ENCODE data around the gene PRPF40B. TPM values are rescaled to one million over a fixed set of nuclear protein-coding genes. Genes with fewer than 3 reads are reported as not detected.

The PRPF40B gene
- total RNA-seq, 4 donors from 2014 or later = 15.6 to 22.2 (median 17.5) TPM

GRCh38 chr12:49641748-49642369 is 18.5 kb downstream of the PRPF40B start:
- intact Hi-C loops (cut with DNase I; ENCODE audit: low total_unique reads) = loop anchor here (5.0 kb wide), 1 partner anchor 65 kb away; the partner anchor contains the start of gene FMNL3
- TF ChIP-seq, protein P1, sequence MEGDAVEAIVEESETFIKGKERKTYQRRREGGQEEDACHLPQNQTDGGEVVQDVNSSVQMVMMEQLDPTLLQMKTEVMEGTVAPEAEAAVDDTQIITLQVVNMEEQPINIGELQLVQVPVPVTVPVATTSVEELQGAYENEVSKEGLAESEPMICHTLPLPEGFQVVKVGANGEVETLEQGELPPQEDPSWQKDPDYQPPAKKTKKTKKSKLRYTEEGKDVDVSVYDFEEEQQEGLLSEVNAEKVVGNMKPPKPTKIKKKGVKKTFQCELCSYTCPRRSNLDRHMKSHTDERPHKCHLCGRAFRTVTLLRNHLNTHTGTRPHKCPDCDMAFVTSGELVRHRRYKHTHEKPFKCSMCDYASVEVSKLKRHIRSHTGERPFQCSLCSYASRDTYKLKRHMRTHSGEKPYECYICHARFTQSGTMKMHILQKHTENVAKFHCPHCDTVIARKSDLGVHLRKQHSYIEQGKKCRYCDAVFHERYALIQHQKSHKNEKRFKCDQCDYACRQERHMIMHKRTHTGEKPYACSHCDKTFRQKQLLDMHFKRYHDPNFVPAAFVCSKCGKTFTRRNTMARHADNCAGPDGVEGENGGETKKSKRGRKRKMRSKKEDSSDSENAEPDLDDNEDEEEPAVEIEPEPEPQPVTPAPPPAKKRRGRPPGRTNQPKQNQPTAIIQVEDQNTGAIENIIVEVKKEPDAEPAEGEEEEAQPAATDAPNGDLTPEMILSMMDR (IDR thresholded peaks at IDR 0.05) = no peak
- no peak for TF ChIP-seq POLR2A (IDR thresholded peaks at IDR 0.05)
- WGBS, 2 donors = 91% methylated on average over 15 to 17 of the region's 17 CpGs
- no peak for DNase-seq (ENCODE audit: low spot score in 2 of 2)
- no peak overlapping the region for H3K4me3 ChIP-seq (ENCODE audit: low read depth, poor library complexity, severe bottlenecking)

DNA sequence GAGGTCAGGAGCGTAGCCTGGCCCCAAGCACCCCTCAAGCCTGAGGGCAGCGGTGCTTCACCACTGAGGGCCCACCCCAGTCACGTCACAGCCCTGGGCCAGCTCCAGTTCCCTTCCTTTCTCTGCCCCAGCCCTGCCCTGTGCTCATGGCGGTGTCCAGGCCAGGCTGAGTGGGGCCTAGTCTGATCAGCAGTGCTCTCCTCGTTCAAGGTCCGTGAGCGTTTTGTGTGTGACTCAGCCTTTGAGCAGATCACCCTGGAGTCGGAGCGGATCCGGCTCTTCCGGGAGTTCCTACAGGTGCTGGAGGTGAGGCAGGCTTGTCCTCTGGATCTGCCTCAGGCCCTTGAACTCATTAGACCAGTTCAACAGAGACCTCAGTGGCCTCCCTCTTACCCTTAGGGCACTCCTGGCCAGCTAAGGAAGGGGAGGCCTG is 19.0 kb downstream of the PRPF40B start:
- WGBS, 2 donors = 58 to 85% methylated on average over 8 to 11 of the region's 11 CpGs

GRCh38 chr12:49643135-49643534 is 19.8 kb downstream of the PRPF40B start:
- no peak for DNase-seq (ENCODE audit: low spot score in 2 of 2)
- no peak for TF ChIP-seq POLR2A (IDR thresholded peaks at IDR 0.05)
- TF ChIP-seq, protein P1 (IDR thresholded peaks at IDR 0.05) = no peak
- WGBS, 2 donors = 84 to 88% methylated on average over 7 of the region's 7 CpGs
- intact Hi-C loops (cut with DNase I; ENCODE audit: low total_unique reads) = loop anchor here (5.0 kb wide), 1 partner anchor 64 kb away; the partner anchor contains the start of gene FMNL3
- no peak overlapping the region for H3K4me3 ChIP-seq (ENCODE audit: low read depth, poor library complexity, severe bottlenecking)

More for the DNA sequence above, 19.0 kb downstream of the PRPF40B start:
- DNase-seq (ENCODE audit: low spot score in 2 of 2) = no peak
- H3K4me3 ChIP-seq (ENCODE audit: low read depth, poor library complexity, severe bottlenecking) = no peak overlapping the region
- intact Hi-C loops (cut with DNase I; ENCODE audit: low total_unique reads) = loop anchor here (5.0 kb wide), 1 partner anchor 65 kb away; the partner anchor contains the start of gene FMNL3
- TF ChIP-seq, protein P1 (IDR thresholded peaks at IDR 0.05) = no peak
- TF ChIP-seq POLR2A (IDR thresholded peaks at IDR 0.05) = no peak

DNA sequence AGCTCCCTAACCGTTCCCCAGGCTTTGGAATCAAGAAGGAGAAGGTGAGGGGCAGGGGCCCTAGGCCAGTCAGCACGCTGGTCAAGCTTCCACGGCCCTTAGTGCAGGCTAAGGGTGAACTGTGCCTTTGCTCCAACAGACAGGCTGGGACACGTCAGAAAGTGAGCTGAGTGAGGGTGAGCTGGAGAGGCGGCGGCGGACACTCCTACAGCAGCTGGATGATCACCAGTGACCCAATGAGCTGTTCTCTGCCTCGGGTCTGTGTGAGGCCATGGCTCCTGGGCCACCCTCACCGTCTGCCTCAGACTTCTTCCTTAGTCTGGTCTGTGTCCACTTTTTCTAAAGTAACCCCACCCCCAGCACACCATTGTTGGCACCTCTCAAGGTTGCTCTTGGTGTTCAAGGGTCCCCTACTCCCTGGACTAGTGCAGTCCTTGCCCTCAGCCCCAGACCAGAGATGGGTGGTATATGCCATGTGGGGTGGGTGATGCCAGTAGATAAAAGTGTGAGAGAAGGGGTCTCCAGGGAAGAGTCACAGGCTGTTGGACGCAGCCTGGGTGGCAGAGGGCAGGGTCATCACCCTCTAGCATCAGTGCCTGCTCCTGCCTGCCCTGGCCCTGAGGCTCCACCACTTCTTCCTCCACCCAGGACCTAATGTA is 20.7 kb downstream of the PRPF40B start:
- no peak overlapping the region for H3K4me3 ChIP-seq (ENCODE audit: low read depth, poor library complexity, severe bottlenecking)
- intact Hi-C loops (cut with DNase I; ENCODE audit: low total_unique reads) = loop anchor here (5.0 kb wide), 1 partner anchor 63 kb away; the partner anchor contains the start of gene FMNL3
- WGBS, 2 donors = 76 to 81% methylated on average over 9 to 10 of the region's 10 CpGs
- no peak for DNase-seq (ENCODE audit: low spot score in 2 of 2)
- TF ChIP-seq POLR2A (IDR thresholded peaks at IDR 0.05) = no peak
- TF ChIP-seq, protein P1 (IDR thresholded peaks at IDR 0.05) = no peak

DNA sequence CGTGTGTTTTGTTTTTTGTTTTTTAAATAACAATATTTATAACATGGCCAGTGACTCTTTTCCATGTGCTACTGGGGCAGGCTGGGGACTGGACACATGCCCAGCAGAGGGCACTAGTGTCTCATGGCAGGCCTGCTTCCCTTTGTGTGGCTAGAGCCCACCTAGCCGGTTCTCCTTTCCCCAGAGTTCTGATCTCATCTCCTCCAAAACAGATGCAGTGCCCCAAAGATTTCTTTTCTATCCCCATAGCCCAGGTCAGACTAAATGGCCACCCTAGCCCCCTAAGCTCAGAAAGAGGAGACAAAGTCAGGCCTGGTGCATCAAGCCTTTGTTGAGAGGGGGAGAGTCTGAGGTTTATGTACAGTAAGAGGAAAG is 21.2 kb downstream of the PRPF40B start:
- TF ChIP-seq, protein P1 (IDR thresholded peaks at IDR 0.05) = peak in 1 of 3 donors; percentile 67
- TF ChIP-seq POLR2A (IDR thresholded peaks at IDR 0.05) = no peak
- DNase-seq (ENCODE audit: low spot score in 2 of 2) = peak; percentile 65 to 95
- 6 to 11% methylated on average over 2 of the region's 2 CpGs for WGBS, 2 donors
- intact Hi-C loops (cut with DNase I; ENCODE audit: low total_unique reads) = loop anchor here (5.0 kb wide), 1 partner anchor 63 kb away; the partner anchor contains the start of gene FMNL3
- H3K4me3 ChIP-seq (ENCODE audit: low read depth, poor library complexity, severe bottlenecking) = no peak overlapping the region

Measured in lower leg skin (tissue), 4 donors.